ENCODE data around the gene VIPAS39.

The VIPAS39 gene

GRCh38 chr14:77473921-77474320 is 16.5 kb upstream of the VIPAS39 start:
- H3K9me3 ChIP-seq (ENCODE audit: control insufficient read depth, insufficient read depth, low read depth, low read length) = no peaks in the 10 kb centered on the region
- H3K4me3 ChIP-seq (ENCODE audit: low read depth, low read length) = no peak overlapping the region
- no peak overlapping the region for H3K27ac ChIP-seq (ENCODE audit: extremely low read depth, low read depth, low read length)
- TF ChIP-seq ZBTB17 (tag by site-specific recombination; IDR thresholded peaks at IDR 0.05) = no peak
- peaks cover under 1 to 8% of the 10 kb centered on the region in 2 experiments; a peak in 2 of 3 replicates for H3K36me3 ChIP-seq (ENCODE audit: control insufficient read depth in 2 of 2, insufficient read depth in 1 of 2, low read length in 2 of 2)
- no peaks in the 10 kb centered on the region for H3K4me1 ChIP-seq (ENCODE audit: control insufficient read depth, insufficient read depth, low read length)
- POLR2A ChIA-PET = no interaction called here
- CTCF ChIA-PET = no interaction called here

DNA sequence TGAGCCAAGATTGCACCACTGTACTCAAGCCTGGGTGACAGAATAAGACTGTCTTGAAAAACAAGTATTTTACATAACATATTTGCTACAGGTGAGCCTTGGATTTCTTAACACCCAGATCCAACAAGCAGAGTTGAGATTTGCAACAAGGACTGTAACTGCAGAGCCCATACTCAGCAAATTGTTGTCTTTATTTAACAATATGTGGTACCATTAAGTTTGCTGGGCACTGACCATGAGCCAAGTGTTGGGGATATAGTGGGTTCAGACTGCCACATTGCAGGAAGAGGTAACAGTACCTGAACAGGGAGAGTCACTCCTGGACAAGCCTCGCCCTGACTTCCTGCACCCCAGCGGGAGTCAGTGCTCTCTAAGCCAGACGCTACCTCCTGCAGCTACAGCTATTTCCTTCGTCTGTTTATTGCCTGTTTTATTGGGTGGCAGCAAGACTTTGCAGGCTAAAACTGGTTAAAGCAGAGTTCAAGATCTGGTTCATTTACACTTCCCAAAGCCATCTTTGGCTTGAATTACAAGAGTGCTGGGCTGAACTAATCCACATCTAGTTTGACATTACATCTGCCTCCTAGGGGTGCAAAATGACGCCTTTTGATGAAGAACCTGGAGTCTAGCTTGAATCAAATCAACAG is 12.9 kb upstream of the VIPAS39 start:
- CTCF ChIA-PET = interaction anchor here (0.6 to 1.0 kb wide), 2 partner anchors 11 to 22 kb away, joined by 3 to 4 read pairs; no protein-coding TSS in a partner anchor
- no peak overlapping the region for H3K4me3 ChIP-seq (ENCODE audit: low read depth, low read length)
- POLR2A ChIA-PET = no interaction called here
- H3K36me3 ChIP-seq (ENCODE audit: control insufficient read depth in 2 of 2, insufficient read depth in 1 of 2, low read length in 2 of 2) = peaks cover 35 to 40% of the 10 kb centered on the region in 2 experiments
- no peaks in the 10 kb centered on the region for H3K9me3 ChIP-seq (ENCODE audit: control insufficient read depth, insufficient read depth, low read depth, low read length)
- no peak overlapping the region for H3K27ac ChIP-seq (ENCODE audit: extremely low read depth, low read depth, low read length)
- no peaks in the 10 kb centered on the region for H3K4me1 ChIP-seq (ENCODE audit: control insufficient read depth, insufficient read depth, low read length)
- no peak for TF ChIP-seq ZNF624 (tag by site-specific recombination; IDR thresholded peaks at IDR 0.05)
- peak; percentile 57; the same call in 1 of the 2 replicates for TF ChIP-seq ZBTB17 (tag by site-specific recombination; IDR thresholded peaks at IDR 0.05)
- peak; percentile 97 for TF ChIP-seq GLIS1 (tag by site-specific recombination; IDR thresholded peaks at IDR 0.05)
- no peak for TF ChIP-seq ZNF37A (tag by site-specific recombination; IDR thresholded peaks at IDR 0.05)
- no peak for TF ChIP-seq RBAK (tag by site-specific recombination; IDR thresholded peaks at IDR 0.05)
- TF ChIP-seq ZNF600 (tag by site-specific recombination; IDR thresholded peaks at IDR 0.05) = peak; percentile 45; the same call in 1 of the 2 replicates
- TF ChIP-seq GLIS2 (tag by site-specific recombination; IDR thresholded peaks at IDR 0.05) = 0 out of 2 replicates have a peak, but pooled peaks have one; percentile 10
- no peak for TF ChIP-seq ZNF311 (tag by site-specific recombination; IDR thresholded peaks at IDR 0.05; ENCODE audit: borderline replicate concordance)
- no peak for TF ChIP-seq ZNF140 (tag by site-specific recombination; IDR thresholded peaks at IDR 0.05)
- no peak for TF ChIP-seq OVOL3 (tag by site-specific recombination; IDR thresholded peaks at IDR 0.05)
- TF ChIP-seq ZNF18 (tag by site-specific recombination; IDR thresholded peaks at IDR 0.05) = 0 out of 2 replicates have a peak, but pooled peaks have one; percentile 26
- no peak for TF ChIP-seq ZNF776 (tag by site-specific recombination; IDR thresholded peaks at IDR 0.05; ENCODE audit: borderline replicate concordance)
- TF ChIP-seq SCRT1 (tag by site-specific recombination; IDR thresholded peaks at IDR 0.05; ENCODE audit: borderline replicate concordance) = 0 out of 2 replicates have a peak, but pooled peaks have one; percentile 43
- no peak for TF ChIP-seq ZFP37 (tag by site-specific recombination; IDR thresholded peaks at IDR 0.05)
- peak; percentile 91 for TF ChIP-seq ZIC2 (tag by site-specific recombination; IDR thresholded peaks at IDR 0.05)
- no peak for TF ChIP-seq SP7 (tag by site-specific recombination; IDR thresholded peaks at IDR 0.05)
- no peak for TF ChIP-seq ZNF157 (tag by site-specific recombination; IDR thresholded peaks at IDR 0.05)
- TF ChIP-seq MYNN (tag by site-specific recombination; IDR thresholded peaks at IDR 0.05; ENCODE audit: borderline replicate concordance) = no peak
- no peak for TF ChIP-seq ZNF133 (tag by site-specific recombination; IDR thresholded peaks at IDR 0.05)
- TF ChIP-seq ZNF335 (tag by site-specific recombination; conservative IDR thresholded peaks at IDR 0.05) = no peak
- TF ChIP-seq, protein P1, sequence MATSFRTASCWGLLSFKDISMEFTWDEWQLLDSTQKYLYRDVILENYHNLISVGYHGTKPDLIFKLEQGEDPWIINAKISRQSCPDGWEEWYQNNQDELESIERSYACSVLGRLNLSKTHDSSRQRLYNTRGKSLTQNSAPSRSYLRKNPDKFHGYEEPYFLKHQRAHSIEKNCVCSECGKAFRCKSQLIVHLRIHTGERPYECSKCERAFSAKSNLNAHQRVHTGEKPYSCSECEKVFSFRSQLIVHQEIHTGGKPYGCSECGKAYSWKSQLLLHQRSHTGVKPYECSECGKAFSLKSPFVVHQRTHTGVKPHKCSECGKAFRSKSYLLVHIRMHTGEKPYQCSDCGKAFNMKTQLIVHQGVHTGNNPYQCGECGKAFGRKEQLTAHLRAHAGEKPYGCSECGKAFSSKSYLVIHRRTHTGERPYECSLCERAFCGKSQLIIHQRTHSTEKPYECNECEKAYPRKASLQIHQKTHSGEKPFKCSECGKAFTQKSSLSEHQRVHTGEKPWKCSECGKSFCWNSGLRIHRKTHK (tag by site-specific recombination; IDR thresholded peaks at IDR 0.05) = no peak
- no peak for TF ChIP-seq ZNF175 (tag by site-specific recombination; IDR thresholded peaks at IDR 0.05)
- TF ChIP-seq ZNF610 (tag by site-specific recombination; IDR thresholded peaks at IDR 0.05; ENCODE audit: borderline replicate concordance) = no peak
- peak; percentile 81 for TF ChIP-seq ZBTB8A (tag by site-specific recombination; IDR thresholded peaks at IDR 0.05)
- TF ChIP-seq ZNF561 (tag by site-specific recombination; IDR thresholded peaks at IDR 0.05; ENCODE audit: borderline replicate concordance) = peak; percentile 80; the same call in 1 of the 2 replicates
- no peak for TF ChIP-seq ZNF571 (tag by site-specific recombination; IDR thresholded peaks at IDR 0.05)
- TF ChIP-seq, protein P2, sequence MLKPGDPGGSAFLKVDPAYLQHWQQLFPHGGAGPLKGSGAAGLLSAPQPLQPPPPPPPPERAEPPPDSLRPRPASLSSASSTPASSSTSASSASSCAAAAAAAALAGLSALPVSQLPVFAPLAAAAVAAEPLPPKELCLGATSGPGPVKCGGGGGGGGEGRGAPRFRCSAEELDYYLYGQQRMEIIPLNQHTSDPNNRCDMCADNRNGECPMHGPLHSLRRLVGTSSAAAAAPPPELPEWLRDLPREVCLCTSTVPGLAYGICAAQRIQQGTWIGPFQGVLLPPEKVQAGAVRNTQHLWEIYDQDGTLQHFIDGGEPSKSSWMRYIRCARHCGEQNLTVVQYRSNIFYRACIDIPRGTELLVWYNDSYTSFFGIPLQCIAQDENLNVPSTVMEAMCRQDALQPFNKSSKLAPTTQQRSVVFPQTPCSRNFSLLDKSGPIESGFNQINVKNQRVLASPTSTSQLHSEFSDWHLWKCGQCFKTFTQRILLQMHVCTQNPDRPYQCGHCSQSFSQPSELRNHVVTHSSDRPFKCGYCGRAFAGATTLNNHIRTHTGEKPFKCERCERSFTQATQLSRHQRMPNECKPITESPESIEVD (tag by site-specific recombination; IDR thresholded peaks at IDR 0.05) = peak; percentile 96
- TF ChIP-seq ZNF449 (tag by site-specific recombination; IDR thresholded peaks at IDR 0.05) = no peak
- peak; percentile 66 for TF ChIP-seq ZNF596 (tag by site-specific recombination; IDR thresholded peaks at IDR 0.05)
- TF ChIP-seq ZNF423 (tag by site-specific recombination; IDR thresholded peaks at IDR 0.05) = peak; percentile 95

Data from HEK293 (cell line).